Omental fat pad (tissue), 4 donors: ENCODE measurements around the gene GET4. TPM values are rescaled to one million over a fixed set of nuclear protein-coding genes. Genes with fewer than 3 reads are reported as not detected.

Experiments
- ATAC-seq: fragments of 150-250 bp; one replicate; pipeline ENCODE4 v1.9.1; 2016; ENCODE audit warnings: mild to moderate bottlenecking, moderate library complexity; ENCODE audit not compliant: low FRiP score
- DNase-seq: peaks from one replicate; pipeline ENCODE4 v3.0.0-alpha.2; 2019; ENCODE audit warnings: low spot score
- CTCF ChIP-seq, 3 donors: fragments of 450-650 bp; IDR thresholded peaks; one replicate each; pipeline ENCODE4 v1.5.1; 2016 to 2017; ENCODE audit warnings: antibody characterized with exemption in 3 of 3, mild to moderate bottlenecking in 3 of 3, moderate library complexity in 2 of 3
- total RNA-seq, 4 donors: library from RNA; depleted of rRNA; stranded (reverse); fragments of >200 nt; gene quantifications; one replicate each; pipeline ENCODE4 v1.1.0, GENCODE V29; 2016

Gene GET4
- total RNA-seq, 4 donors from 2014 or later: 18.7 to 28.5 (median 23.5) TPM

- no peak for TF ChIP-seq CTCF (IDR thresholded peaks at IDR 0.05)
- DNase-seq: no peak
- no peak for ATAC-seq
Observed at GRCh38 chr7:931871-932650, 55.7 kb downstream of the GET4 start.

- DNase-seq (no peak), ATAC-seq (no peak)
- no peak for TF ChIP-seq CTCF (IDR thresholded peaks at IDR 0.05)
Observed at GRCh38 chr7:932651-932975, 56.3 kb downstream of the GET4 start.

- no peak for ATAC-seq
- TF ChIP-seq CTCF (IDR thresholded peaks at IDR 0.05): no peak
- DNase-seq: no peak
Observed at GRCh38 chr7:934469-935163, 58.3 kb downstream of the GET4 start.

GRCh38 chr7:935164-935873 lies 59.0 kb downstream of the GET4 start:
- DNase-seq: no peak
- ATAC-seq: no peak
- TF ChIP-seq CTCF (IDR thresholded peaks at IDR 0.05): no peak

- TF ChIP-seq CTCF (IDR thresholded peaks at IDR 0.05): no peak
- DNase-seq (no peak), ATAC-seq (no peak)
Observed at GRCh38 chr7:935874-936385, 59.6 kb downstream of the GET4 start.

GRCh38 chr7:936386-937054 lies 60.2 kb downstream of the GET4 start:
- DNase-seq: no peak
- no peak for TF ChIP-seq CTCF (IDR thresholded peaks at IDR 0.05)
- no peak for ATAC-seq
